ENCODE data around the gene STAM2.

STAM2 gene

GRCh38 chr2:152068226-152068625, 107.3 kb downstream of the STAM2 start:
- no peak for DNase-seq (ENCODE audit: low spot score)
- Histone ChIP-seq H3K4me3 (no peak overlapping the region), H3K27ac (no peak overlapping the region)
- no peak for TF ChIP-seq CTCF (IDR thresholded peaks at IDR 0.05)

GRCh38 chr2:152067823-152068222, 107.7 kb downstream of the STAM2 start:
- TF ChIP-seq CTCF (IDR thresholded peaks at IDR 0.05), result no peak
- Histone ChIP-seq H3K4me3 (no peak overlapping the region), H3K27ac (no peak overlapping the region)
- DNase-seq (ENCODE audit: low spot score), result no peak
